ENCODE measurements around the gene FAM13A. TPM values are rescaled to one million over a fixed set of nuclear protein-coding genes. Genes with fewer than 3 reads are reported as not detected.
"Not testable (repeated sequence)": the region's sequence is repeated elsewhere in the genome, so short reads cannot be mapped to it uniquely, and the experiment has no call there.

The FAM13A gene
- total and polyA plus RNA-seq, 2 experiments from 2014 or later: 23.3 to 43.8 TPM

- Histone ChIP-seq H3K9me3 (ENCODE audit: low read depth) (no peaks in the 10 kb centered on the region), H3K27me3 (no peaks in the 10 kb centered on the region)
- TF ChIP-seq CTCF (IDR thresholded peaks at IDR 0.05; ENCODE audit: low read depth, low read length): no peak
Observed at GRCh38 chr4:88910101-88910500, 146.9 kb downstream of the FAM13A start.

GRCh38 chr4:88908521-88908920, 148.5 kb downstream of the FAM13A start:
- no peaks in the 10 kb centered on the region for H3K4me1 ChIP-seq (ENCODE audit: low read depth)
- H3K9me3 ChIP-seq (ENCODE audit: low read depth): no peaks in the 10 kb centered on the region
- no peak for TF ChIP-seq CTCF (IDR thresholded peaks at IDR 0.05; ENCODE audit: low read depth, low read length)
- no peaks in the 10 kb centered on the region for H3K36me3 ChIP-seq
- no peaks in the 10 kb centered on the region for H3K27me3 ChIP-seq
- no peak for DNase-seq (ENCODE audit: low read depth in 1 of 2, low spot score in 1 of 2)
- no peak overlapping the region for H3K27ac ChIP-seq
- H3K4me3 ChIP-seq: no peak overlapping the region

More at GRCh38 chr4:88910101-88910500, 146.9 kb downstream of the FAM13A start:
- Histone ChIP-seq H3K36me3 (no peaks in the 10 kb centered on the region), H3K4me1 (ENCODE audit: low read depth) (peaks cover 12% of the 10 kb centered on the region), H3K27ac (no peak overlapping the region), H3K4me3 (no peak overlapping the region)
- no peak for DNase-seq (ENCODE audit: low read depth in 1 of 2, low spot score in 1 of 2)

- no peaks in the 10 kb centered on the region for H3K4me1 ChIP-seq (ENCODE audit: low read depth)
- H3K9me3 ChIP-seq (ENCODE audit: low read depth): no peaks in the 10 kb centered on the region
- H3K4me3 ChIP-seq: no peak overlapping the region
- no peaks in the 10 kb centered on the region for H3K27me3 ChIP-seq
- TF ChIP-seq CTCF (IDR thresholded peaks at IDR 0.05; ENCODE audit: low read depth, low read length): no peak
- H3K36me3 ChIP-seq: no peaks in the 10 kb centered on the region
- no peak overlapping the region for H3K27ac ChIP-seq
- no peak for DNase-seq (ENCODE audit: low read depth in 1 of 2, low spot score in 1 of 2)
Observed at GRCh38 chr4:88908003-88908402, 149.0 kb downstream of the FAM13A start.

GRCh38 chr4:88907478-88907877, 149.5 kb downstream of the FAM13A start:
- H3K27ac ChIP-seq: no peak overlapping the region
- no peaks in the 10 kb centered on the region for H3K4me1 ChIP-seq (ENCODE audit: low read depth)
- no peak overlapping the region for H3K4me3 ChIP-seq
- no peaks in the 10 kb centered on the region for H3K9me3 ChIP-seq (ENCODE audit: low read depth)
- H3K36me3 ChIP-seq: no peaks in the 10 kb centered on the region
- no peak for DNase-seq (ENCODE audit: low read depth in 1 of 2, low spot score in 1 of 2)
- no peaks in the 10 kb centered on the region for H3K27me3 ChIP-seq
- TF ChIP-seq CTCF (IDR thresholded peaks at IDR 0.05; ENCODE audit: low read depth, low read length): no peak

- not testable (repeated sequence) for H3K4me3 ChIP-seq; H3K27me3 ChIP-seq; H3K36me3 ChIP-seq; H3K4me1 ChIP-seq (ENCODE audit: low read depth); DNase-seq (ENCODE audit: low read depth in 1 of 2, low spot score in 1 of 2); H3K9me3 ChIP-seq (ENCODE audit: low read depth); H3K27ac ChIP-seq
Observed at GRCh38 chr4:88904240-88904639, 152.7 kb downstream of the FAM13A start.

GRCh38 chr4:88900432-88900831, 156.6 kb downstream of the FAM13A start:
- peak in 1 of 2 donors; percentile 36 for DNase-seq (ENCODE audit: low read depth in 1 of 2, low spot score in 1 of 2)
- no peak for TF ChIP-seq CTCF (IDR thresholded peaks at IDR 0.05; ENCODE audit: low read depth, low read length)
- H3K9me3 ChIP-seq (ENCODE audit: low read depth): no peaks in the 10 kb centered on the region
- no peaks in the 10 kb centered on the region for H3K4me1 ChIP-seq (ENCODE audit: low read depth)
- H3K27ac ChIP-seq: no peak overlapping the region
- H3K27me3 ChIP-seq: no peaks in the 10 kb centered on the region
- H3K36me3 ChIP-seq: no peaks in the 10 kb centered on the region
- no peak overlapping the region for H3K4me3 ChIP-seq

Data from cardiac muscle cell (in vitro differentiated cells and primary cell).